C4-2B (cell line): ENCODE measurements around the gene ITPKA.

Source experiments
- H3K27ac ChIP-seq: fragments of 450-650 bp; 2 replicates; pipeline ENCODE4 v1.5.1; 2017
- CTCF ChIP-seq: fragments of 450-650 bp; conservative IDR thresholded peaks from 2 replicates; pipeline ENCODE4 v1.5.1; 2017; ENCODE audit warnings: mild to moderate bottlenecking
- ZFX ChIP-seq: fragments of 450-650 bp; IDR thresholded peaks from 2 replicates; pipeline ENCODE4 v1.6.1; 2017

The ITPKA gene

GRCh38 chr15:41512512-41512939 is 18.9 kb downstream of the ITPKA start:
- H3K27ac ChIP-seq: no peak overlapping the region
- TF ChIP-seq ZFX (no peak), CTCF (no peak)

GRCh38 chr15:41512940-41513505 is 19.3 kb downstream of the ITPKA start:
- no peak for TF ChIP-seq ZFX
- TF ChIP-seq CTCF: no peak
- H3K27ac ChIP-seq: no peak overlapping the region

- H3K27ac ChIP-seq: no peak within 1 kb of the TSS
- TF ChIP-seq CTCF (no peak), ZFX (no peak)
Measured at GRCh38 chr15:41513506-41514227, 20.0 kb downstream of the ITPKA start, which contains the start of gene LTK. LTK (minus strand) TSS chr15:41513827; CDS start chr15:41513709, 118 bp downstream.

- no peak overlapping the region for H3K27ac ChIP-seq
- TF ChIP-seq CTCF: no peak
- no peak for TF ChIP-seq ZFX
Measured at GRCh38 chr15:41517895-41518449, 24.3 kb downstream of the ITPKA start.

GRCh38 chr15:41520636-41521035 is 27.0 kb downstream of the ITPKA start:
- TF ChIP-seq CTCF: no peak
- TF ChIP-seq ZFX: no peak
- no peak overlapping the region for H3K27ac ChIP-seq

GRCh38 chr15:41521614-41522013 is 27.9 kb downstream of the ITPKA start:
- no peak for TF ChIP-seq CTCF
- no peak for TF ChIP-seq ZFX
- no peak overlapping the region for H3K27ac ChIP-seq

GRCh38 chr15:41523097-41523496 is 29.4 kb downstream of the ITPKA start:
- no peak overlapping the region for H3K27ac ChIP-seq
- TF ChIP-seq ZFX: no peak
- no peak for TF ChIP-seq CTCF
